Fibroblast of villous mesenchyme (primary cell): ENCODE results near the gene MBTD1. TPM values are rescaled to one million over a fixed set of nuclear protein-coding genes. Genes with fewer than 3 reads are reported as not detected.
"Not testable (repeated sequence)": the region's sequence is repeated elsewhere in the genome, so short reads cannot be mapped to it uniquely, and the experiment has no call there.

ENCODE experiments used
- DNase-seq: peaks from one replicate; pipeline ENCODE4 v3.0.0-alpha.2; 2010; ENCODE audit warnings: low read depth
- H3K4me3 ChIP-seq: 2 replicates; pipeline ENCODE4 v1.5.1; 2011; ENCODE audit warnings: low read depth, mild to moderate bottlenecking, low read length
- total RNA-seq: library from RNA; depleted of rRNA; stranded (reverse); fragments of >200 nt; gene quantifications from 2 replicates; pipeline ENCODE4 v1.2.3, GENCODE V29; 2012
- TF ChIP-seq, protein P1 (sequence below): IDR thresholded peaks from 2 replicates; pipeline ENCODE4 v1.5.1; 2012; ENCODE audit warnings: low read depth, mild to moderate bottlenecking, low read length; ENCODE audit not compliant: insufficient read depth

MBTD1 gene
- total RNA-seq, 1 donor, result 15.1 TPM

DNA sequence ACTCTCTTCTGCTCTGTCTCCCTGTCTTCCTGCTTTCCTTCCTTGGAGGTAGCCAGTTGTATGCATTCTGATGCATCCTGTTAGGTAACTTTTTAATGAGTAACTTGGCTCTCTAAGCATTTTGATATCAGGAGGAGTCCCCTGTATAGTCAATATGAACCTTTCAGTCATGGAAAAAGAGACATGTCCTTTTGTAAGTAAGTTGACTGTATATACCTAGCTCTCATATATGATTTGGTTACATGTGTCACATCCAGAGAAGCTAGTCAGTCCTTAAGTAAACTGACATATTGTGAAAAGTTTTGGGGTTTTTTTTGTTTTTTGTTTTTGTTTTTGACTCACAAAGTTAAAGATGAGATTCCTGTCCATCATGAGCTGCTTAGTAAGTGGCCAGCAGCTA is 19.3 kb upstream of the MBTD1 start:
- H3K4me3 ChIP-seq, result no peak overlapping the region

DNA sequence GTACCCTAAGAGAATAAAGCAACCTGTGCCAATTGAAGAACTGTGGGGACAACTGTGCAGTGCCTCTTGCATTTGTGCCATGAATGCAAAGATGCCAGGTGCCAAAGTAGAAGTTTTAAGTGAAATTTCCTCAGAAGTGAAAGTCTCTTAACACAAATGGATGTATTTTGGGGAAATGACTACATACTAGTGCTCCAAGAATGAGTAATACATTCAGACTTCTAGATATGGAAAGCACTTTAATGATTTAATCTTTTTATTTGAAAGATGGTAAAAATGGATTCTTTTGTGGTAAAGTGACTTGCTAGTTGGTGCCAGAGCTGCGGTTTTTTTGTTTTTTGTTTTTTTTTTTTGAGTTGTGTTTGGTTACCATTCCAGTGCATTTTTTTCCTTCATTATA is 15.5 kb upstream of the MBTD1 start:
- TF ChIP-seq, protein P1, sequence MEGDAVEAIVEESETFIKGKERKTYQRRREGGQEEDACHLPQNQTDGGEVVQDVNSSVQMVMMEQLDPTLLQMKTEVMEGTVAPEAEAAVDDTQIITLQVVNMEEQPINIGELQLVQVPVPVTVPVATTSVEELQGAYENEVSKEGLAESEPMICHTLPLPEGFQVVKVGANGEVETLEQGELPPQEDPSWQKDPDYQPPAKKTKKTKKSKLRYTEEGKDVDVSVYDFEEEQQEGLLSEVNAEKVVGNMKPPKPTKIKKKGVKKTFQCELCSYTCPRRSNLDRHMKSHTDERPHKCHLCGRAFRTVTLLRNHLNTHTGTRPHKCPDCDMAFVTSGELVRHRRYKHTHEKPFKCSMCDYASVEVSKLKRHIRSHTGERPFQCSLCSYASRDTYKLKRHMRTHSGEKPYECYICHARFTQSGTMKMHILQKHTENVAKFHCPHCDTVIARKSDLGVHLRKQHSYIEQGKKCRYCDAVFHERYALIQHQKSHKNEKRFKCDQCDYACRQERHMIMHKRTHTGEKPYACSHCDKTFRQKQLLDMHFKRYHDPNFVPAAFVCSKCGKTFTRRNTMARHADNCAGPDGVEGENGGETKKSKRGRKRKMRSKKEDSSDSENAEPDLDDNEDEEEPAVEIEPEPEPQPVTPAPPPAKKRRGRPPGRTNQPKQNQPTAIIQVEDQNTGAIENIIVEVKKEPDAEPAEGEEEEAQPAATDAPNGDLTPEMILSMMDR, result no peak
- DNase-seq, result peak; percentile 58
- H3K4me3 ChIP-seq, result no peak overlapping the region

More for the DNA sequence above, 19.3 kb upstream of the MBTD1 start:
- TF ChIP-seq, protein P1, result no peak
- DNase-seq, result no peak

DNA sequence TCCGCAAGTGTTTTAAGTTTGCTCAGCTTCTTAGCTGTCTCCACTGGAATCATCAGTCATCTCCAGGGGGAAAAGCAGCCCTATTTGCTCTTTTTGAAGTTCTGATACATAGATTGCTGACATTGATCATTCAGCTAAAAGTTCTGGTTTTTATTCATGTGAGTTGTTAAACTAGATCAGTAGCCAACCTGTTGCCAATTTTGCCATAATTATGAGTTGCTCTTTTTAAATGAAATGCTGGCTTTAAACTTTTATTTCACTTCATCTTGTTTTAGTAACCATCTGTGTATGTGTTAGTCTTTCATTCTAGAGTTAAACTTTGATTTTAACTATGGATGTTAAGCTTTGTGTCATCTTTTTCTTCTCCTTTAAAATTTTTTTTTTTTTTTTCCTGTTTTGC is 13.0 kb upstream of the MBTD1 start:
- TF ChIP-seq, protein P1, result no peak
- no peak for DNase-seq

DNA sequence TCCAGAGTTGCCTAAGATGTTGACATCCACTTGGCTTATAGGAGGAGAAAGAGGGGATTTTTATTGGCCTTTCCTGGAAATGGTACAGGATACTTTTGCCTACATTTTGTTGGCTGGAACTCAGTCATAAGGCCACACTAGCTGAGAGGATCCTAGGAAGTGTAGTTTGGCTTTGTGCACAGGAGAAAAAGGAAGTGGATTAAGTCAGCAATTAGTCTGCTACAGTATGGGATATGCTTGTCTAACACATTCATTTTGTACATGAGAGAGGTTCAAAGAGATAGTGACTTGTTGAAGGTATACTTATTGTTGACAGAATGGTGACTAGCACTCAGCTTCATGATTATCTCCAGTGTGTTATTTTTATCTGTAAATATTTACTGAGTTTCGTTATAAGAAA is 10.8 kb upstream of the MBTD1 start:
- DNase-seq, result no peak
- TF ChIP-seq, protein P1, result no peak
- no peak overlapping the region for H3K4me3 ChIP-seq

More for the DNA sequence above, 13.0 kb upstream of the MBTD1 start:
- no peak overlapping the region for H3K4me3 ChIP-seq

DNA sequence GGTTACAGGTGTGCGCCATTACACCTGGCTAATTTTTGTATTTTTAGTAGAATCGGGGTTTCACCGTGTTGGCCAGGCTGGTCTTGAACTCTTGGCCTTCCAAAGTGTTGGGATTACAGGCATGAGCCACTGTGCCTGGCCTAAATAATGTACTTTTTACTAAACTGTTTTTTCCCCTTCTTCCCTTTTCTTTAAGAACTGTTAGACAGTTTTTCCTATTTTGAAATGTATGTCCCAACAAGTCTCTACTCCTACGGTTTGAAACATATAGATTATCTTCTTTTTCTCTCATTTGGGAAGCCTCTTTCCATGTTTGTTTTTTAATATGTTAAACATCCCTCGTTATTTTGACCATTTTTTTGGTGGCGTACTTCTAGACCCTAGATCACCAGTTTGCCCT is 10.1 kb upstream of the MBTD1 start:
- TF ChIP-seq, protein P1, result no peak
- no peak overlapping the region for H3K4me3 ChIP-seq
- no peak for DNase-seq

DNA sequence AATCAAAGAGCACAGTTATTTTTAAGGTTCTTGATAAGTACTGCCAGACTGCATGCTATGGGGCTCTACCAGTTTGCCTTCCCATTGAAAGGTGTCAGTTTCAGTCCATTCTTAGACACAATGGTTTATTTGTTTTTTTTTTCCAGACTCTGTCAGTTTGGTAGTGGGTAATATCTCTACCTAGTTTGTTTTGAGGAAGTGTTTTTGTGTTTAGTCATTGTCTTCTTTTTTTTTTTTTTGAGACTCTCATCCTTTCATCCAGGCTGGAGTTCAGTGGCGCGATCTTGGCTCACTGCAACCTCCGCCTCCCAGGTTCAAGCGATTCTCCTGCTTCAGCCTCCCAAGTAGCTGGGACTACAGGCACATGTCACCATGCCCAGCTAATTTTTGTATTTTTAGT is 4.6 kb upstream of the MBTD1 start:
- H3K4me3 ChIP-seq, result not testable (repeated sequence)

DNA sequence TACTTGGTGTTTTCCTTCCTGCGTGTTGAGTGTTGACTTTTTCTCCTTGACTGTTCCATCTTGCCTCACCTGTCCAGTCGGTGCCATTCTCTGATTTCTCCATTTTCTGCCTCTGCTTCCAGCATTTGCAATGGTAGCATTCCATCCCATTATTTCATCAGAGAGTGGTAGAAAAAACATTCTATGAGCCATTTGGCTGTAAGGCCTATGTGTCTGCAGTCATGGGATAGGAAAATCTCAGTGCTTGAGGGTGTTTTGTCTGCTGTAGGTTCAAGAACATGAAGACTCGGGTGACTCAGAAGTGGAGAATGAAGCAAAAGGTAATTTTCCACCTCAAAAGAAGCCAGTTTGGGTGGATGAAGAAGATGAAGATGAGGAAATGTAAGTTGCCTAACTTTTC is 3.2 kb upstream of the MBTD1 start:
- TF ChIP-seq, protein P1, result no peak
- peak; percentile 63 for DNase-seq

More for the DNA sequence above, 4.6 kb upstream of the MBTD1 start:
- DNase-seq, result not testable (repeated sequence)

More for the DNA sequence above, 3.2 kb upstream of the MBTD1 start:
- no peak overlapping the region for H3K4me3 ChIP-seq
